MM.1S (cell line): ENCODE results near the gene PTPRG.

Experiments used
- EZH2 ChIP-seq: fragments of 300-600 bp; sonication (generic); optimal IDR thresholded peaks from 2 replicates; pipeline ENCODE3; 2017; ENCODE audit warnings: low read depth, mild to moderate bottlenecking, antibody characterized with exemption, low read length, mixed read lengths
- EZH2phosphoT487 ChIP-seq: fragments of 300-600 bp; sonication (generic); IDR thresholded peaks from 2 replicates; pipeline ENCODE4 v1.6.1; 2018; ENCODE audit warnings: antibody characterized with exemption, low read length
- TF ChIP-seq, protein P1 (sequence below): fragments of 300-600 bp; sonication (generic); IDR thresholded peaks from 2 replicates; pipeline ENCODE4 v1.5.1; 2016; ENCODE audit warnings: antibody characterized with exemption, low read length, mixed read lengths

DNA sequence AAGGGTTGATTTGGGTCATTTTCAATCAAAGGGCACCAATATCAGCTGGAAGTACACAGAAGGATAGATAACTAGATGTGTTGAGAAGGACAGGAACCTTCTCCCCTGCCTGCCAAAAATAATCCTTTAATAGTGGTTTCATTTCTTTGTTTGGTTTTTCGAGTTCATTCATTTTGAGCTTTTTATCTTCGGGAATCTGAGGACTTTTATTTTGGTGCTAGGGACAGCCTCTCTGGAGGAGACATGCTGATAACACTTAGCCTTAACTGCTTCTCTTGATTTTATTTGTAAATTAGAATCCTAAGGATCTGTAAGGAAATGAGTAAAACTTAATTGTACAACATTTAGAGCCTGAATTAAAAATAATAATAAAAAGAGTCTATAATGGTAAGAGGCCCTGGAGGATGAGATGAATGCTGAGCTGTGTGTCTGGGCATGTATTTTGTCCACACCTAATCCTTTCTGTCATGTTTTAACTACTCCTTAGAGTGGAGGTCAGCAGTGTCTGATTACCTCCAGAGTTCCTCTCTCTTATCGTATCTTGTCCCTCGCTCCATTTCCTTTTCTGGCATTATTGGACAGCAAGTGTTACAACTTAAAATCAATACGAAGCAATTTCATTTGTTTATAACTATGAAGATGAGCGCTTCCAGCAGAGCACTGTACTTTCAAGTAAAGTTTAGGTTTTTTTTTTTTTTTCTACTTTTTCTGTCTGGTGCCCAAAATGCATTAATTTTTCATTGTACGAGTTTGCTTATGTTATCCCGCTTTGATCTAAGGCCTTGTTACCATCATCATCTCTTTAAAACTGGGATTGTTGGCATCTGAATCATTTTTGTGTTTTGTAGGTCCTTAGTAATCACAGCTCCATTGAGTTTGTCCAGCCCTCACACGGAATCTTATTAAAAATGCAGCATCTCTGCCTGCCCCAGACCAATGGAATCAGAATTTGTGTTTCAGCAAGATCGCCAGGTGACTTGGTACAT, 22.8 kb downstream of the PTPRG start:
- TF ChIP-seq, protein P1, sequence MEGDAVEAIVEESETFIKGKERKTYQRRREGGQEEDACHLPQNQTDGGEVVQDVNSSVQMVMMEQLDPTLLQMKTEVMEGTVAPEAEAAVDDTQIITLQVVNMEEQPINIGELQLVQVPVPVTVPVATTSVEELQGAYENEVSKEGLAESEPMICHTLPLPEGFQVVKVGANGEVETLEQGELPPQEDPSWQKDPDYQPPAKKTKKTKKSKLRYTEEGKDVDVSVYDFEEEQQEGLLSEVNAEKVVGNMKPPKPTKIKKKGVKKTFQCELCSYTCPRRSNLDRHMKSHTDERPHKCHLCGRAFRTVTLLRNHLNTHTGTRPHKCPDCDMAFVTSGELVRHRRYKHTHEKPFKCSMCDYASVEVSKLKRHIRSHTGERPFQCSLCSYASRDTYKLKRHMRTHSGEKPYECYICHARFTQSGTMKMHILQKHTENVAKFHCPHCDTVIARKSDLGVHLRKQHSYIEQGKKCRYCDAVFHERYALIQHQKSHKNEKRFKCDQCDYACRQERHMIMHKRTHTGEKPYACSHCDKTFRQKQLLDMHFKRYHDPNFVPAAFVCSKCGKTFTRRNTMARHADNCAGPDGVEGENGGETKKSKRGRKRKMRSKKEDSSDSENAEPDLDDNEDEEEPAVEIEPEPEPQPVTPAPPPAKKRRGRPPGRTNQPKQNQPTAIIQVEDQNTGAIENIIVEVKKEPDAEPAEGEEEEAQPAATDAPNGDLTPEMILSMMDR, result no peak
- TF ChIP-seq EZH2phosphoT487 (no peak), EZH2 (no peak)
